Loucy (cell line): ENCODE results near the gene IFT43.

ENCODE experiments used
- H2AFZ ChIP-seq: fragments of 200-600 bp; sonication (generic); 2 replicates; pipeline ENCODE4 v1.6.0; 2016; ENCODE audit warnings: antibody characterized with exemption, mild to moderate bottlenecking, low read length, moderate library complexity
- H3F3A ChIP-seq: fragments of 200-600 bp; 2 replicates; pipeline ENCODE4 v1.6.0; 2016; ENCODE audit warnings: antibody characterized with exemption, low read depth, mild to moderate bottlenecking
- H3K27me3 ChIP-seq: fragments of 200-600 bp; sonication (generic); 2 replicates; pipeline ENCODE4 v1.6.1; 2014; ENCODE audit warnings: low read length, mild to moderate bottlenecking; ENCODE audit not compliant: insufficient read depth, poor library complexity, severe bottlenecking
- H3K36me3 ChIP-seq: fragments of 200-600 bp; sonication (generic); 2 replicates; pipeline ENCODE4 v1.6.1; 2016; ENCODE audit warnings: low read length; ENCODE audit not compliant: insufficient read depth
- H3K4me1 ChIP-seq: fragments of 200-600 bp; sonication (generic); 2 replicates; pipeline ENCODE4 v1.5.1; 2014; ENCODE audit warnings: low read length, mild to moderate bottlenecking; ENCODE audit not compliant: insufficient read depth, poor library complexity, severe bottlenecking
- H3K4me2 ChIP-seq: fragments of 200-600 bp; sonication (generic); 2 replicates; pipeline ENCODE4 v1.6.0; 2014; ENCODE audit warnings: antibody characterized with exemption, low read length, low read depth, mild to moderate bottlenecking; ENCODE audit not compliant: poor library complexity, severe bottlenecking
- H3K4me3 ChIP-seq: fragments of 200-600 bp; sonication (generic); 2 replicates; pipeline ENCODE4 v1.5.1; 2014; ENCODE audit warnings: low read length, mild to moderate bottlenecking, mixed read lengths; ENCODE audit not compliant: poor library complexity, severe bottlenecking
- H3K79me2 ChIP-seq: fragments of 200-600 bp; sonication (generic); 2 replicates; pipeline ENCODE4 v1.6.1; 2014; ENCODE audit warnings: low read length; ENCODE audit not compliant: insufficient read depth
- H3K9ac ChIP-seq: fragments of 200-600 bp; sonication (generic); 2 replicates; pipeline ENCODE4 v1.6.0; 2014; ENCODE audit warnings: mild to moderate bottlenecking, low read depth, low read length, moderate library complexity; ENCODE audit not compliant: poor library complexity, severe bottlenecking
- H3K9me2 ChIP-seq: fragments of 200-600 bp; sonication (generic); replicated peaks from 2 replicates; pipeline ENCODE4 v1.6.1; 2016; ENCODE audit warnings: low read depth, low read length, mixed read lengths
- H3K9me3 ChIP-seq: fragments of 200-600 bp; sonication (generic); 2 replicates; pipeline ENCODE4 v1.6.1; 2014; ENCODE audit warnings: mild to moderate bottlenecking, antibody characterized with exemption, low read length, low read depth; ENCODE audit not compliant: insufficient read depth
- H4K20me1 ChIP-seq: fragments of 200-600 bp; sonication (generic); 2 replicates; pipeline ENCODE4 v1.6.0; 2014; ENCODE audit warnings: antibody characterized with exemption, low read length, mild to moderate bottlenecking; ENCODE audit not compliant: insufficient read depth, poor library complexity, severe bottlenecking
- EZH2phosphoT487 ChIP-seq: fragments of 200-600 bp; IDR thresholded peaks from 2 replicates; pipeline ENCODE4 v1.6.1; 2018; ENCODE audit warnings: antibody characterized with exemption, mild to moderate bottlenecking, moderate library complexity, borderline replicate concordance
- TF ChIP-seq, protein P1 (sequence below): fragments of 200-600 bp; sonication (generic); conservative IDR thresholded peaks from 2 replicates; pipeline ENCODE4 v1.5.1; 2014; ENCODE audit warnings: mild to moderate bottlenecking, antibody characterized with exemption, low read length

IFT43 gene

DNA sequence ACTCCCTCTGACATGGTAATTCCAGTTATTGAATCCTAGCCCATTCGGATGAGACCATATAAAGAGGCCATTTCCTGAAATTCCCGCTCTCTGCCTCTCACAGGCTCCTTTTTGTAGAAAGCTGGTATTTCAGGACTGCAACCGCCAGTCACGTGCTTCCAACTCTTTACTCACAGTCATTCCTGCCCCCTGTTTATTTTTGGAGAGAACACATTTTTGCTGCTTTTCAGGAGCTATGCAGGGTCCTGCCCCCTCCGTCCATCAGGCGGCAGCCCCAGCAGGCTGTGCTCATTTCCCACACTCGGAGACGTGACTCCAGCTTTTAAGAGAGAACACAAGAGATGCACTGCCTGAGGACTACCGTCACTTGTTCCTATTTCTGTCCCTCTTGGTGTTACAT lies 26.8 kb downstream of the IFT43 start:
- H3K36me3 ChIP-seq = no peaks in the 10 kb centered on the region
- no peak overlapping the region for H3K9ac ChIP-seq
- TF ChIP-seq, protein P1, sequence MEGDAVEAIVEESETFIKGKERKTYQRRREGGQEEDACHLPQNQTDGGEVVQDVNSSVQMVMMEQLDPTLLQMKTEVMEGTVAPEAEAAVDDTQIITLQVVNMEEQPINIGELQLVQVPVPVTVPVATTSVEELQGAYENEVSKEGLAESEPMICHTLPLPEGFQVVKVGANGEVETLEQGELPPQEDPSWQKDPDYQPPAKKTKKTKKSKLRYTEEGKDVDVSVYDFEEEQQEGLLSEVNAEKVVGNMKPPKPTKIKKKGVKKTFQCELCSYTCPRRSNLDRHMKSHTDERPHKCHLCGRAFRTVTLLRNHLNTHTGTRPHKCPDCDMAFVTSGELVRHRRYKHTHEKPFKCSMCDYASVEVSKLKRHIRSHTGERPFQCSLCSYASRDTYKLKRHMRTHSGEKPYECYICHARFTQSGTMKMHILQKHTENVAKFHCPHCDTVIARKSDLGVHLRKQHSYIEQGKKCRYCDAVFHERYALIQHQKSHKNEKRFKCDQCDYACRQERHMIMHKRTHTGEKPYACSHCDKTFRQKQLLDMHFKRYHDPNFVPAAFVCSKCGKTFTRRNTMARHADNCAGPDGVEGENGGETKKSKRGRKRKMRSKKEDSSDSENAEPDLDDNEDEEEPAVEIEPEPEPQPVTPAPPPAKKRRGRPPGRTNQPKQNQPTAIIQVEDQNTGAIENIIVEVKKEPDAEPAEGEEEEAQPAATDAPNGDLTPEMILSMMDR = no peak
- TF ChIP-seq EZH2phosphoT487 = no peak
- no peak overlapping the region for H3K4me2 ChIP-seq
- H4K20me1 ChIP-seq = no peaks in the 10 kb centered on the region
- peaks cover 5% of the 10 kb centered on the region for H3K4me1 ChIP-seq
- H3K9me3 ChIP-seq = no peaks in the 10 kb centered on the region
- no peaks in the 10 kb centered on the region for H3F3A ChIP-seq
- no peaks in the 10 kb centered on the region for H3K9me2 ChIP-seq
- H2AFZ ChIP-seq = no peak overlapping the region
- H3K4me3 ChIP-seq = no peak overlapping the region
- no peaks in the 10 kb centered on the region for H3K27me3 ChIP-seq
- no peaks in the 10 kb centered on the region for H3K79me2 ChIP-seq

DNA sequence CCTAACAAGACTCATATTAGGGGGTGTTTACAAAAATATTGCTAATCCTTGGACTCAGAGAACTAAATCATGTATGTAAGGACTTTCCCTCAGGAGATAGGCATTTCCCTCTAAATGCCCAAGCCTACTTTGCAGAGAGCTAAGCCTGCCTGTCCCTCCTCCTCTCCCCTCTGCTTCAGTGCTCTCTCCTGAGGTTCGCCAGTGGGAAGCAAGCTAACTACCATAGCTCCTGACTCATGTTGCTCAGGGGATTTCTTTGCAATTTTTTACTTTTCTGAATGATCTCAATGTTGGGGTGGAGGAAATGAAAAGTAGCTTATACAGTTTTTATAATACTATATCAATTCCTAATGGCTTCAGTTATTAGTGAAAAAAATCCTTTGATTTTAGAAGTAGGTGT lies 29.6 kb downstream of the IFT43 start:
- H3K4me2 ChIP-seq = no peak overlapping the region
- no peaks in the 10 kb centered on the region for H3K36me3 ChIP-seq
- H3K79me2 ChIP-seq = no peaks in the 10 kb centered on the region
- no peak overlapping the region for H2AFZ ChIP-seq
- H3K9me2 ChIP-seq = no peaks in the 10 kb centered on the region
- no peaks in the 10 kb centered on the region for H3K27me3 ChIP-seq
- no peaks in the 10 kb centered on the region for H3F3A ChIP-seq
- peaks cover 5% of the 10 kb centered on the region for H3K4me1 ChIP-seq
- H3K4me3 ChIP-seq = no peak overlapping the region
- no peak for TF ChIP-seq EZH2phosphoT487
- TF ChIP-seq, protein P1 = no peak
- peaks cover 4% of the 10 kb centered on the region; the same call in 1 of the 2 replicates for H3K9me3 ChIP-seq
- H4K20me1 ChIP-seq = no peaks in the 10 kb centered on the region
- H3K9ac ChIP-seq = no peak overlapping the region

DNA sequence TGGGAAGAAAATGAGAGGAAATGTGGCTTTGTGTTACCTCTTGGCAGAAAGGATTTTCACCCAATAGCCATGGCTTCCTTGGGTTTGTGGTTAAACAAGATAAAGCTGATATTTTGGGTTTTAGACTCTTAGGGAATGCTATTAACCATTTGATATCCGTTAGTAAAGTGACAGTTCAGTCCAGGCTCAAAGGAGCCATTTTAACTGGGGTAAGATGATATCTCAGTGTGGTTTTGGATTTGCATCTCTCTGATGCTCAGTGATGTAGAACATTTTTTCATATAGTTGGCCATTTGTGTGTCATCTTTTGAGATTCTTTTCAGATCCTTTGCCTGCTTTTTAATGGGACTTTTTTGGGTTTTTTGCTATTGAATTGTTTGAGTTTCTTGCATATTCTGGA lies 30.1 kb downstream of the IFT43 start:
- no peak for TF ChIP-seq EZH2phosphoT487
- TF ChIP-seq, protein P1 = no peak
- H3K9me3 ChIP-seq = peaks cover 4% of the 10 kb centered on the region; the same call in 1 of the 2 replicates
- no peaks in the 10 kb centered on the region for H4K20me1 ChIP-seq
- H3K9me2 ChIP-seq = no peaks in the 10 kb centered on the region
- no peaks in the 10 kb centered on the region for H3K79me2 ChIP-seq
- H3K27me3 ChIP-seq = no peaks in the 10 kb centered on the region
- H2AFZ ChIP-seq = no peak overlapping the region
- H3K9ac ChIP-seq = no peak overlapping the region
- no peaks in the 10 kb centered on the region for H3K36me3 ChIP-seq
- H3K4me2 ChIP-seq = no peak overlapping the region
- H3K4me1 ChIP-seq = peaks cover 5% of the 10 kb centered on the region
- no peaks in the 10 kb centered on the region for H3F3A ChIP-seq
- no peak overlapping the region for H3K4me3 ChIP-seq
